ENCODE data around the gene TOM1L1. TPM values are rescaled to one million over a fixed set of nuclear protein-coding genes. Genes with fewer than 3 reads are reported as not detected.

The TOM1L1 gene
- total RNA-seq, 4 donors from 2014 or later, result 2.3 to 4.7 (median 4.2) TPM

GRCh38 chr17:54863176-54863575 is 37.5 kb upstream of the TOM1L1 start:
- TF ChIP-seq POLR2A (IDR thresholded peaks at IDR 0.05), result no peak
- no peak for TF ChIP-seq CTCF (IDR thresholded peaks at IDR 0.05 in 4 of 5, conservative IDR thresholded peaks at IDR 0.05 in 1 of 5)
- in situ Hi-C loops (cut with MboI; ENCODE audit: low sequenced_read_pairs in 4 of 4), result loop anchor here in 1 of 4 donors (25.0 kb wide), 1 partner anchor 101 kb away; no protein-coding TSS in a partner anchor
- Histone ChIP-seq H3K4me1 (no peaks in the 10 kb centered on the region), H3K27ac (no peak overlapping the region), H3K9me3 (no peaks in the 10 kb centered on the region), H3K27me3 (no peaks in the 10 kb centered on the region), H3K36me3 (no peaks in the 10 kb centered on the region), H3K4me3 (no peak overlapping the region)
- intact Hi-C loops (cut with DNase I; ENCODE audit: low total_unique reads), result no loop called here
- DNase-seq (no peak), ATAC-seq (no peak)

DNA sequence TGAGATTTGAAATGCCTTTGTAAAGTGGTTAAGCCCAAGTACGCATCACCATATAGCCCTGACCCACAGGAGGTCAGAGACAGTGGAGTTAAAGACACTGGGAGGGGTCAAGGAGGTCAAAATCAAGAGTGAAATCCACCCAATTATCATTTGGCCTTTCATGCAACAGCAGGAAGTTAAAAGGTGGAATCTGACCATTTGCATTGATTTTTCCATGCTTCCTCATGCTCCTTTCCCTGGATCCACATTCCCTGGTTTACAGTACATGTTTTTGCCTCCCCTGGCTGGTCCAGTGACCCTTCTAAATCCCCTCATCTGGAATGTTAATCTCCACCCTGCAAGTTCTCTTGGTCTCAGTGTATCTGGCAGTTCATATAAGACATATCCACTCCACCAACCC is 36.6 kb upstream of the TOM1L1 start:
- no peak overlapping the region for H3K27ac ChIP-seq
- no peaks in the 10 kb centered on the region for H3K9me3 ChIP-seq
- TF ChIP-seq CTCF (IDR thresholded peaks at IDR 0.05 in 4 of 5, conservative IDR thresholded peaks at IDR 0.05 in 1 of 5), result no peak
- TF ChIP-seq POLR2A (IDR thresholded peaks at IDR 0.05), result no peak
- H3K4me3 ChIP-seq, result no peak overlapping the region
- no peak for DNase-seq
- H3K36me3 ChIP-seq, result no peaks in the 10 kb centered on the region
- no peak for ATAC-seq
- intact Hi-C loops (cut with DNase I; ENCODE audit: low total_unique reads), result no loop called here
- in situ Hi-C loops (cut with MboI; ENCODE audit: low sequenced_read_pairs in 4 of 4), result loop anchor here in 1 of 4 donors (25.0 kb wide), 1 partner anchor 102 kb away; no protein-coding TSS in a partner anchor
- no peaks in the 10 kb centered on the region for H3K4me1 ChIP-seq
- no peaks in the 10 kb centered on the region for H3K27me3 ChIP-seq

DNA sequence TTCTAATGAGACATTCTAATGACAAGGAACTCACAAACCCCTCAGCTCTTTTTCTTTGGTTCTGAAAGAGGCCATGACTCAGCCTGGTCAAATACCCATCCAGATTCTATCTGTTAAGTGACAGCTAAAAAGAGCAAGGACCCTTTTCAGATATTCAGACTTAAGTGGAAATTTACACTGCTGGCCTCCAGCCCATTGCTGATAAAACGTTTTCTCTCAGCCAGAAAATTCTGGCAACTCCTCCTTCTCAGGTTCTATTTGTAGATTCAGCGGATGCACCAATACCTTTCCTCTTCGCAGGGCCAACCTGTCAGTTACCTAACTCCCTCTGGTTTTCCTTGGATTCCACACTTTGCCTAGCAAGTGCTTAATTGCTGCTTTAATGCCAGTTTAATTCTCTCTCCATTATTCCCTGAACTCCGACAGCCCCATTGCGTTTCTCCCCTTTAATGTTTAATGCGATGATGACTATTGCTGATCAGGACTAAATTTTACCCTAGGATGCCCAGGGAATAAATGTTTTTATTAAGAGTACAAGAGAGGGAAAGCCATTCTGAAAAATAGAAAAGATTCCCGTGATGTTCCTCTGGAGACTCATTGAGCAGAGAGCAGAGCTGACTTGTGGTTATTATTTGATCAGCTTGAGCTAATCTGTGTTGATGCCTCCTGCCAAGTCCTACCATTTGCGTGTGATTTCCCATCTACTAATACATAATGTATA is 35.9 kb upstream of the TOM1L1 start:
- no peak overlapping the region for H3K27ac ChIP-seq
- TF ChIP-seq POLR2A (IDR thresholded peaks at IDR 0.05), result no peak
- no peak for TF ChIP-seq CTCF (IDR thresholded peaks at IDR 0.05 in 4 of 5, conservative IDR thresholded peaks at IDR 0.05 in 1 of 5)
- no peaks in the 10 kb centered on the region for H3K9me3 ChIP-seq
- intact Hi-C loops (cut with DNase I; ENCODE audit: low total_unique reads), result no loop called here
- in situ Hi-C loops (cut with MboI; ENCODE audit: low sequenced_read_pairs in 4 of 4), result loop anchor here in 1 of 4 donors (25.0 kb wide), 1 partner anchor 102 kb away; no protein-coding TSS in a partner anchor
- no peaks in the 10 kb centered on the region for H3K4me1 ChIP-seq
- H3K36me3 ChIP-seq, result no peaks in the 10 kb centered on the region
- H3K27me3 ChIP-seq, result no peaks in the 10 kb centered on the region
- no peak overlapping the region for H3K4me3 ChIP-seq
- DNase-seq (no peak), ATAC-seq (no peak)

DNA sequence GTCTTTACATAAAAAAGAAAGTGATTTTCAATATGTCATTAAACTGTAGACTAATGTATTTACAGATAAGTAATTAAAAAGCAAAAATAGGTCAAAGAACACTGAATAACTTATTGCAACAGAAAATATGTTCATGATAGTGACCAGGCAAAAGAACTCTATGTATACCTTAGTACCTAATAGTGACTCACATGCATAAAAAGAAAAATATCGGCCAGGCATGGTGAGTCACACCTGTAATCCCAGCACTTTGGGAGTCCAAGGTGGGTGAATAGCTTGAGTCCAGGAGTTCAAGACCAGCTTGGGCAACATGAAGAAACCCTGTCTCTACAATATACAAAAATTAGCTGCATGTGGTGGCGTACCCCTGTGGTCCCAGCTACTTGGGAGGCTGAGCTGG is 33.0 kb upstream of the TOM1L1 start:
- intact Hi-C loops (cut with DNase I; ENCODE audit: low total_unique reads), result no loop called here
- Histone ChIP-seq H3K4me3 (no peak overlapping the region), H3K36me3 (no peaks in the 10 kb centered on the region), H3K4me1 (no peaks in the 10 kb centered on the region), H3K9me3 (no peaks in the 10 kb centered on the region), H3K27ac (no peak overlapping the region), H3K27me3 (no peaks in the 10 kb centered on the region)
- in situ Hi-C loops (cut with MboI; ENCODE audit: low sequenced_read_pairs in 4 of 4), result loop anchor here in 1 of 4 donors (25.0 kb wide), 1 partner anchor 105 kb away; no protein-coding TSS in a partner anchor
- no peak for TF ChIP-seq POLR2A (IDR thresholded peaks at IDR 0.05)
- TF ChIP-seq CTCF (IDR thresholded peaks at IDR 0.05 in 4 of 5, conservative IDR thresholded peaks at IDR 0.05 in 1 of 5), result no peak
- DNase-seq, result no peak
- no peak for ATAC-seq

Data from gastrocnemius medialis (tissue), 4 donors.